ENCODE results near the gene PRRG3.

Gene PRRG3

DNA sequence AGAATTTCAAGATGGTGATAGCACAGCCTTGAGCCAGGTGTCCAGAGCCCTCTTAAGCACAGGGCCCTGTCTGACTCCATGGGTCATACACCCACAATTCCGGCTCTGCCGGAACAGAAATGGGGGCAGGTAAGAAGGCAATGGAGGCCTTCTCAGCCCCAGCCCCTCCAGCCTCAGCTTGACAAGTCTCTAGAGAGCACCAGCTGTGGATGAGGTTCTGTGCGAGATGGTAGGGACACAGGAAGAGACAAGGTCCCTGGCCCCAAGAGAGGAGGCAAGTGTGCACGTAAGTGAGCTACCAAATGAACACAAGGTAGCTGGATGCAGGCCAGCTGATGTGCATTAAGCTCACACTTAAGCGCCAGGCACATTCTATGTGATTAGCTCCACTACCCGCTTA is 2.4 kb upstream of the PRRG3 start:
- TF ChIP-seq, protein P1, sequence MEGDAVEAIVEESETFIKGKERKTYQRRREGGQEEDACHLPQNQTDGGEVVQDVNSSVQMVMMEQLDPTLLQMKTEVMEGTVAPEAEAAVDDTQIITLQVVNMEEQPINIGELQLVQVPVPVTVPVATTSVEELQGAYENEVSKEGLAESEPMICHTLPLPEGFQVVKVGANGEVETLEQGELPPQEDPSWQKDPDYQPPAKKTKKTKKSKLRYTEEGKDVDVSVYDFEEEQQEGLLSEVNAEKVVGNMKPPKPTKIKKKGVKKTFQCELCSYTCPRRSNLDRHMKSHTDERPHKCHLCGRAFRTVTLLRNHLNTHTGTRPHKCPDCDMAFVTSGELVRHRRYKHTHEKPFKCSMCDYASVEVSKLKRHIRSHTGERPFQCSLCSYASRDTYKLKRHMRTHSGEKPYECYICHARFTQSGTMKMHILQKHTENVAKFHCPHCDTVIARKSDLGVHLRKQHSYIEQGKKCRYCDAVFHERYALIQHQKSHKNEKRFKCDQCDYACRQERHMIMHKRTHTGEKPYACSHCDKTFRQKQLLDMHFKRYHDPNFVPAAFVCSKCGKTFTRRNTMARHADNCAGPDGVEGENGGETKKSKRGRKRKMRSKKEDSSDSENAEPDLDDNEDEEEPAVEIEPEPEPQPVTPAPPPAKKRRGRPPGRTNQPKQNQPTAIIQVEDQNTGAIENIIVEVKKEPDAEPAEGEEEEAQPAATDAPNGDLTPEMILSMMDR (IDR thresholded peaks at IDR 0.05; ENCODE audit: low read depth, low read length): no peak
- no peak for DNase-seq (ENCODE audit: extremely low read depth, low read depth)

DNA sequence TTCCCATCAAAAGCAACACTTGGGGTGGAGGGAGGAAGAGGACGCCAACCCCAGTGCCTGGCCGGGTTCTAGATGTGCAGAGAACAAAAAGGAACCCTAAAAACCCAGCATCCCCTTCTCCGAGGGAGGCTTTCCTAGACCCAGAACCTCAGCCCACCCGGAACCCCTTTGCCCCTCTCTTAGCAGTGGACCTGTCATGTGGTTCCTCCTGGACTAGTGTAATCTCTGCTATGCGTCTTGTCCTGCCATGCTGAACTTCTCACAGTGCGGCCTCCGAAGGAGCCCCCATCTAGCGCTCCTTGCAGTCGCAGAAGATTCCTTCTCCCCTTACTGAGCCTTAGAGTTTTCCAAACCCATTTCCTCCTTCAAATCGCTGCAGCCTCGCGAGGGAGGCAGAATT is 1.1 kb upstream of the PRRG3 start:
- no peak for DNase-seq (ENCODE audit: extremely low read depth, low read depth)
- TF ChIP-seq, protein P1 (IDR thresholded peaks at IDR 0.05; ENCODE audit: low read depth, low read length): no peak

DNA sequence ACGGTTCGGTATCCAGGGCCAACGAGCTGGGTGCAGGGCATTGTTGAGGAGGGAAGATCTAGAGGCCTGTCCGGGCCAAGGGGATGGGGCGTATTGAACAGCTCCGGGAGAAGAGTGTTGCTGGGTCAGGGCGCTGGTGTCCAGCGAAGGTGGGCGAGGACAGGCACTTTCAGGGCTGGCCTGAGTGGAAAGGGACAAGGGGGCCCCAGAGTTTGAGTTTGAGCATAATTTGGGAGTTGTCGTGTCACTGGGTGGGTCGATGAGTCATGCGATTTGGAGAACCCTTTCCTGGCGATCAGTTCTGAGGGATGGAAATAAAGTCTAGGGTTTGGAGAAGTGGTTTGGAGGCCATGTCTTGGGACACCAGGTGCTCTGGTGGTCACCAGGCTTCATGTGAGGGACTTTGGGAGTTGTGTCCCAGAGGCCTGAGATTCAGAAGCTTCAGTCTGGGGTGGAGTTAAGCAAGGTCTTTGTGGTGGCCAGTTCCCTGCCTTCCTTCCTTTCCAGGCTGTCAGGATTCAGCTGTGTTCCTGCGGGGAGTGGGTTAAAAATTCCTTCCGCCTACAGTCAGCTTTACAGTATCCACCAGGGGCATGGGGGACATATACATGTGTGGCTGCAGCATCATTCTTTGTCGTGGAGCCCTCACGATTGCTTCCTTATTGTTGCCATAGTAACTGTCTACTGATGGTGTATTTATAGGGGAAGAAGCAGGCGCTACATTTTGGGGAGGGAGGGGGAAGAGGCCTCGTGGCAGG is 504 bp downstream of the PRRG3 start:
- DNase-seq (ENCODE audit: extremely low read depth, low read depth): no peak
- TF ChIP-seq, protein P1 (IDR thresholded peaks at IDR 0.05; ENCODE audit: low read depth, low read length): no peak

DNA sequence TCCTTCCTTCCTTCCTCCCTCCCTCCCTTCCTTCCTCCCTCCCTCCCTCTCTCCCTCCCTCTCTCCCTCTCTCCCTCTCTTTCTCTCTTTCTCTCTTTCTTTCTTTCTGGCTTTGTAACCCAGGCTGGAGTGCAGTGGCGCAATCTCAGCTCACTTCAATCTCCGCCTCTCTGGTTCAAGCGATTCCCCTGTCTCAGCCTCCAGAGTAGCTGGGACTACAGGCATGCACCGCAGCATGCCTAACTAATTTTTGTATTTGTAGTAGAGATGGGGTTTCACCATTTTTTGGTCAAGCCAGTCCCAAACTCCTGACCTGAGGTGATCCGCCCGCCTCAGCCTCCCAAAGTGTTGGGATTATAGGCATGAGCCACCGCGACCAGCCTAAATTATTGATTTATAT is 1.8 kb downstream of the PRRG3 start:
- peak; percentile 12 for DNase-seq (ENCODE audit: extremely low read depth, low read depth)

DNA sequence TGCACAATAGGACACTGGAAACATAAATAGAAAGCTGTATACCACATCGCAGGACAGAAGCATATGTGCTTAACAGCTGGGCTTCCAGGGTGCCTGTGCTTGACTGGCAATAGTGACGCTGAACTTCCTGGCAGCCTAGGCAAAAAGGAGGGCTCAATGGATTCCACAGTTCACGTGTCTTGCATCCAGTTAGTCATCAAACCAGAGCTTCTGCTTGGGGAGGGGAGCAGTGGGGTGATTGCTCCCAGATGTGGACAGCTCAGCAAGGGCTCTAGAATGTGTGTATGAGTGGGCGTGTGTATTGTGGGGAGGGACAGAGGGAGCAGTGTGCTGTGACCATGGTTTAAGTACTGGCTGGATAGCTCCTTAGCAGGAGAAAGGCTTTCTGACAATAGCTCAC is 2.3 kb downstream of the PRRG3 start:
- TF ChIP-seq, protein P1 (IDR thresholded peaks at IDR 0.05; ENCODE audit: low read depth, low read length): no peak

DNA sequence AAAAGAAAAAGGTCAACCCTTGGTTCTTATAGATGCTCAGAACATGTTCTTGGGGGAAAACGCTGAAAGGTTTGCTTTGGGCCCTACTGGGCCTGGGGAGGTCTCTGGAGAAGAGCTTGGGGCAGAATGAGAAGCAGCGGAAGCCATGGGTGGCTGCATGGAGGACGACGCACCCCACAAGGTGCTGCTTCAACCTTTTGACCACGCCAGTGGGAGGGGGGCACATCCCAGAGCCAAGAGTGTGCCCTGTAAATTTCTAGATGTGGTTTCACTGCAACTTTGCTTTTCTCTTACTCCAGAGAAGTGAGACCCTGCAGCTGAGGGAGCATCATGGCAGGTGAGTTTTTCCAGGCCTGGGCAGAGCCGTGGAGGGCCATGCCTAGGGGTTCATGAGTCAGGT is 3.2 kb downstream of the PRRG3 start:
- no peak for DNase-seq (ENCODE audit: extremely low read depth, low read depth)
- TF ChIP-seq, protein P1 (IDR thresholded peaks at IDR 0.05; ENCODE audit: low read depth, low read length): no peak

More for the DNA sequence above, 2.3 kb downstream of the PRRG3 start:
- DNase-seq (ENCODE audit: extremely low read depth, low read depth): peak; percentile 89

DNA sequence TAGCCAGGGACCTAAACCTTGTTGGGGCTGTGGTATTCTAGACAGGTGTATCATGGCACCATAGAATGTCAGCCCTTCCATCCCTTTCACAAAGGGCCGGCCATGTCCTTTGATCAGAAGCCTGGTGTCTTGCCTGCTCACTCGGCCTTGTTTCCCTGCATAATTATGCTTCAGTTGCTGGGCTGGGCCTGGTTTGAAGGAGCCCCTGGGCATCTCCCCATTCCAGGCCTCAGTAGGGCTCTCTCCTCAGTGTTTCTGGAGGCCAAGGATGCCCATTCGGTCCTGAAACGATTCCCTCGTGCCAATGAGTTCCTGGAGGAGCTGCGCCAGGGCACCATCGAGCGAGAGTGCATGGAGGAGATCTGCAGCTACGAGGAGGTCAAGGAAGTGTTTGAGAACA is 4.5 kb downstream of the PRRG3 start:
- TF ChIP-seq, protein P1 (IDR thresholded peaks at IDR 0.05; ENCODE audit: low read depth, low read length): no peak
- no peak for DNase-seq (ENCODE audit: extremely low read depth, low read depth)

DNA sequence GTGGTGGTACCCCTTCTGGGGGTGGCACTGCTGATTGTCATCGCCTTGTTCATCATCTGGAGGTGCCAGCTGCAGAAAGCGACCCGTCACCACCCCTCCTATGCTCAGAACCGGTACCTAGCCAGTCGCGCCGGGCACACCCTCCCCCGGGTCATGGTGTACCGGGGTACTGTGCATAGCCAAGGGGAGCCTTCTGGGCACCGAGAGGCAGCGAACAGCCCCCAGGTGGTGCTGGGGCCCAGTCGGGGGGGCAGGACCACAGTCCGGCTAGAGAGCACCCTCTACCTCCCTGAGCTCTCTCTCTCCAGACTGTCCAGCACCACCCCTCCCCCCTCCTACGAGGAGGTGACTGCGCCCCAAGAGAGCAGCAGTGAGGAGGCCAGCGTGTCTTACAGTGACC is 5.3 kb downstream of the PRRG3 start:
- TF ChIP-seq, protein P1 (IDR thresholded peaks at IDR 0.05; ENCODE audit: low read depth, low read length): no peak
- no peak for DNase-seq (ENCODE audit: extremely low read depth, low read depth)

Measured in AG09319 (cell line).